Skeletal muscle tissue (tissue), 4 donors: ENCODE data around the gene HM13. TPM values are rescaled to one million over a fixed set of nuclear protein-coding genes. Genes with fewer than 3 reads are reported as not detected.

Experiments
- H3K27ac ChIP-seq: one replicate; pipeline ENCODE4 v1.7.0; 2013; ENCODE audit warnings: mild to moderate bottlenecking, low read depth, low read length, inconsistent platforms
- H3K27me3 ChIP-seq, 3 donors: one replicate each; pipeline ENCODE4 v1.7.0; 2013; ENCODE audit warnings: low read length in 3 of 3; ENCODE audit not compliant: control insufficient read depth in 3 of 3, insufficient read depth in 3 of 3
- H3K36me3 ChIP-seq, 3 donors: one replicate each; pipeline ENCODE4 v1.7.0; 2013; ENCODE audit warnings: low read length in 3 of 3; ENCODE audit not compliant: control insufficient read depth in 3 of 3, insufficient read depth in 3 of 3
- H3K4me1 ChIP-seq, 3 donors: one replicate each; pipeline ENCODE4 v1.7.0; 2013; ENCODE audit warnings: low read length in 3 of 3, mild to moderate bottlenecking in 3 of 3; ENCODE audit not compliant: control insufficient read depth in 3 of 3, insufficient read depth in 3 of 3
- H3K4me3 ChIP-seq, 3 donors: one replicate each; pipeline ENCODE4 v1.7.0; 2013; ENCODE audit warnings: low read length in 3 of 3
- H3K9ac ChIP-seq, 3 donors: one replicate each; pipeline ENCODE4 v1.7.0; 2013; ENCODE audit warnings: low read length in 3 of 3, mild to moderate bottlenecking in 3 of 3, moderate library complexity in 2 of 3, low read depth in 1 of 3
- H3K9me3 ChIP-seq, 3 donors: one replicate each; pipeline ENCODE4 v1.7.0; 2013; ENCODE audit warnings: low read length in 3 of 3; ENCODE audit not compliant: control insufficient read depth in 3 of 3
- total RNA-seq: library from RNA; depleted of rRNA; stranded (reverse); fragments of >200 nt; gene quantifications from one replicate; pipeline ENCODE4 v1.2.3, GENCODE V29; 2014
- donor health status: Osteomylitis.

The HM13 gene
- total RNA-seq, 1 donor from 2014 or later = 30.8 TPM

GRCh38 chr20:31548820-31549512 lies 34.7 kb downstream of the HM13 start:
- Histone ChIP-seq H3K4me3 (no peak overlapping the region), H3K9me3 (no peaks in the 10 kb centered on the region), H3K9ac (peak overlapping the region in 1 of 3 donors; percentile 89), H3K27ac (no peak overlapping the region), H3K4me1 (peaks cover 16 to 31% (median 20%) of the 10 kb centered on the region in 3 donors), H3K27me3 (no peaks in the 10 kb centered on the region), H3K36me3 (peaks cover 36 to 58% (median 39%) of the 10 kb centered on the region in 3 donors)

- Histone ChIP-seq H3K27me3 (no peaks in the 10 kb centered on the region), H3K4me1 (peaks cover 15 to 26% (median 16%) of the 10 kb centered on the region in 3 donors), H3K9ac (peak overlapping the region in 1 of 3 donors; percentile 33), H3K36me3 (peaks cover 36 to 55% (median 39%) of the 10 kb centered on the region in 3 donors), H3K4me3 (no peak overlapping the region), H3K9me3 (no peaks in the 10 kb centered on the region), H3K27ac (no peak overlapping the region)
These were observed 35.3 kb downstream of the HM13 start for GRCh38 chr20:31549513-31549880.

DNA sequence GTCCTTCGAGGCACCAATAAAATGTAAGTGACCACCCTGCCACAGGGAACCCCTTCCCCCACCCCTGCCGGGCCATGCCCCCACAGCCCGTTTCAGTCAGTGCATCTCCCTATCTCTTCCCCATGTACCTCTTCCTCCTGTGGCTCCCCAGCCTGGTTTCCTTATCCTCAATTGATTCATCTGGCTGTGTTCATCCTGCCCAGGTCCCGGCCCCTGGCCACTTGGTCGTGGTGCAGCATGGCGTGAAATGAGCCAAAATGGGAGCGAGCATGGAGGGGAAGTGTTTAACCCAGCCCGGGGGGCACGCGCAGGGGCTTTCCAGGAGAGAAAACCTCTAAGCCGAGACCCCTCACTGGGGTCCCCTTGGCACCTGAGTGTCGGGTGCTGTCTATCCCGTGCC lies 35.9 kb downstream of the HM13 start:
- H3K9me3 ChIP-seq = no peaks in the 10 kb centered on the region
- H3K36me3 ChIP-seq = peaks cover 42 to 58% (median 45%) of the 10 kb centered on the region in 3 donors
- H3K4me1 ChIP-seq = peaks cover 15 to 24% (median 16%) of the 10 kb centered on the region in 3 donors
- no peak overlapping the region for H3K27ac ChIP-seq
- no peak overlapping the region for H3K4me3 ChIP-seq
- H3K9ac ChIP-seq = peak overlapping the region in 1 of 3 donors; percentile 21
- H3K27me3 ChIP-seq = no peaks in the 10 kb centered on the region

DNA sequence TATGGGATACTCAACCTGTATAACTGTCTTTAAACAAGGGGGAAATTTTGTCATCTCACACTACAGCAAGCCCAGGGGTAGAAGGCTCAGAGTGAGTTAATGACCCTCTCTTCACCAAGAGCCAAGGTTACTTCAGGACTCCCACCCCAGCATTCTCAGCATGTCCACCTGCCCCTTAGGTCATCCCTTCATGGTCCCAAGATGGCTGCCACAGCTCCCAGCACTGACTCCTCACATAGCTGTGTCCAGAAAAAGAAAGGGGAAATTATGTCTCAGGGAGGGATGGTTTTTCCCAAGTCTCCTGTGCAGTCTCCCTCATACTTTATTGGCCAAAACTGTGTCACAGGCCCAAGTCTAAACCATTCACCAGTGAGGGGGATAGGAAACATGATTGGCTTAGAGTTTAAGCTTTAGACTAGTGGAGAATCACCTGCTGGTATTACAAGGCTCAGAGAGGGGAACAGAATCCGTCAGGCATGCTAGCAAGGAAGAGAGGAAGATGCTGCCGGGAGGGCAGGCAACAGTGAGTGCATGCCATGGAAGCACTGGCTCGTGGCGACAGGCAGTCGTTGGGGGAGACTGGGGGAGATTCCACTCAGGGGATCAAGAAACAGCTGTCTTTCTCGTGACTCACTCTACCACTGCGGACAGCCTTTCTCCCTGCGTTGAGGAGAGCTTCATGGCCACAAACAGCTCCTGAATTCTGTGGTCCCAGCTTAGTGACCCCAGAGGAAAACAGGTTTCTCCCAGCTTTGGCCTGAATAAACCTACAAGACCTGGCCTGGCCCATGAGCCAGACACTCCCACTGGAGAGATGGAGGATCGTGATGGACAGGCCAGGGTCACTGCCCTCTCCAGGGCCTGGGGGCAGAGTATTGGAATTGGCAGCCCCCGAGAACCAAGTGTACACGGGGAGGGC lies 37.2 kb downstream of the HM13 start:
- no peak overlapping the region for H3K9ac ChIP-seq
- H3K4me1 ChIP-seq = peaks cover 13 to 21% (median 15%) of the 10 kb centered on the region in 3 donors
- H3K9me3 ChIP-seq = no peaks in the 10 kb centered on the region
- H3K4me3 ChIP-seq = no peak overlapping the region
- no peaks in the 10 kb centered on the region for H3K27me3 ChIP-seq
- H3K36me3 ChIP-seq = peaks cover 48 to 64% (median 48%) of the 10 kb centered on the region in 3 donors
- no peak overlapping the region for H3K27ac ChIP-seq

DNA sequence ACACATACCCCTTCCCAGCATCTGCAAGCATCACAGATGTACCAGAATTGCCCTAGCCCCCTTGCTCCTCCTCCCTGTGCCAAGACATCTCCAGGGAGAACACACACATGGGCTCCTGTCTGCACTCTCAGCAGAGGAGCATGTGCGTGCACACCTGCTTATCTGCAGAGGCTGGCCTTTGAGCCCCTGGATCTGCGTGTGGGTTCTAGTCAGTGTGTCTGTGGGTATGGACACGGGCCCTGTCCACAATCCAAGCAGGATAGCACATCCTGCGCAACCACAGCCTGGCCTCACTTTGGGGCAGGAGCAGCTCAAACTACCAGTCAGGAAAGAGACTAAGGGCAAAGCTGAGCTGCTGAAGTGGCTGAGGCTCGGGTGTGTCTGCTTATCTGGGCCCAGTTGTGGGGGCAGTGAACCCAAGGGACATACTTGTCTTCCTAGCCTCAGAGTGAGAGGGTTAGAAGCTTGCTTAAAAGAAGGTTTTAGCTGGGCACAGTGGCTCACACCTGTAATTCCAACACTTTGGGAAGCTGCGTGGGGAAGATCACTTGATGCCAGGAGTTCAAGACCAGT lies 41.0 kb downstream of the HM13 start:
- no peak overlapping the region for H3K27ac ChIP-seq
- H3K27me3 ChIP-seq = no peaks in the 10 kb centered on the region
- H3K36me3 ChIP-seq = peaks cover 29 to 42% (median 30%) of the 10 kb centered on the region in 3 donors
- H3K9me3 ChIP-seq = no peaks in the 10 kb centered on the region
- H3K4me1 ChIP-seq = peaks cover 5 to 13% (median 11%) of the 10 kb centered on the region in 3 donors
- no peak overlapping the region for H3K4me3 ChIP-seq
- no peak overlapping the region for H3K9ac ChIP-seq

- H3K9ac ChIP-seq = no peak overlapping the region
- H3K36me3 ChIP-seq = peaks cover 30 to 44% (median 36%) of the 10 kb centered on the region in 3 donors
These were observed 45.5 kb downstream of the HM13 start for GRCh38 chr20:31559704-31560093.

GRCh38 chr20:31560094-31560745 lies 46.0 kb downstream of the HM13 start:
- no peaks in the 10 kb centered on the region for H3K9me3 ChIP-seq
- H3K4me1 ChIP-seq = peaks cover 13 to 40% (median 32%) of the 10 kb centered on the region in 3 donors
- no peaks in the 10 kb centered on the region for H3K27me3 ChIP-seq
- H3K9ac ChIP-seq = no peak overlapping the region
- peak overlapping the region; percentile 48 for H3K27ac ChIP-seq
- no peak overlapping the region for H3K4me3 ChIP-seq
- H3K36me3 ChIP-seq = peaks cover 25 to 39% (median 31%) of the 10 kb centered on the region in 3 donors

More at GRCh38 chr20:31559704-31560093, 45.5 kb downstream of the HM13 start:
- no peaks in the 10 kb centered on the region for H3K9me3 ChIP-seq
- H3K4me3 ChIP-seq = no peak overlapping the region
- H3K27ac ChIP-seq = no peak overlapping the region
- no peaks in the 10 kb centered on the region for H3K27me3 ChIP-seq
- peaks cover 13 to 40% (median 32%) of the 10 kb centered on the region in 3 donors for H3K4me1 ChIP-seq

- Histone ChIP-seq H3K4me3 (no peak overlapping the region), H3K27me3 (no peaks in the 10 kb centered on the region), H3K36me3 (peaks cover 26 to 40% (median 28%) of the 10 kb centered on the region in 3 donors), H3K9me3 (no peaks in the 10 kb centered on the region), H3K27ac (peak overlapping the region; percentile 48), H3K9ac (peak overlapping the region in 1 of 3 donors; percentile 23), H3K4me1 (peaks cover 13 to 40% (median 32%) of the 10 kb centered on the region in 3 donors)
These were observed 46.7 kb downstream of the HM13 start for GRCh38 chr20:31560746-31561598.

DNA sequence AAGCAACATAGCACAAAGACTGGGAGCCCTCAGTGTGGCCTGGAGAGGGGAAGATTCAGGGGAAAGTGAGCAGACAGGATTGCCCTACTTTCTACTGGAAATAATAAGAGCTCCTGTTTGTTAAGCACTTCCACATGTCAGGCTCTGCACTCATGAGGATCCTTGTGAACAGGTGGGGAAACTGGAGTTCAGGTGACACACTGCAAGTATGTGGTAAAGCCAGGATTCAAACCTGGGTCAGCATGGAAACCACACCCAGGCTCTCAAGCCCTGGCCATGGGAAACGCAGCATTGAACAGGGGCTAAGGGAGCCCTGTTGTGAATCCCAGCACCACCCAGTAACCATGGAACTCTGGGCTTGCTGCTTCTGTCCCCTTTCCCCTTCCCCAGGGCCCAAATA lies 48.0 kb downstream of the HM13 start:
- no peaks in the 10 kb centered on the region for H3K27me3 ChIP-seq
- no peak overlapping the region for H3K9ac ChIP-seq
- H3K36me3 ChIP-seq = peaks cover 32 to 45% (median 32%) of the 10 kb centered on the region in 3 donors
- H3K4me1 ChIP-seq = peaks cover 15 to 41% (median 30%) of the 10 kb centered on the region in 3 donors
- no peak overlapping the region for H3K27ac ChIP-seq
- no peak overlapping the region for H3K4me3 ChIP-seq
- H3K9me3 ChIP-seq = no peaks in the 10 kb centered on the region
